Left ventricle myocardium inferior (tissue), 1 donor: Measurements from ENCODE around the gene IGLON5. TPM values are rescaled to one million over a fixed set of nuclear protein-coding genes. Genes with fewer than 3 reads are reported as not detected.

Experiments
- DNase-seq: peaks from one replicate; pipeline ENCODE4 v3.0.0-alpha.2; 2020
- H3K27ac ChIP-seq: fragments of 200-600 bp; replicated peaks from 2 replicates; pipeline ENCODE4 v1.8.0; 2021
- H3K27me3 ChIP-seq: fragments of 200-600 bp; 2 replicates; pipeline ENCODE4 v1.8.0; 2021; ENCODE audit warnings: low read depth
- H3K36me3 ChIP-seq: fragments of 200-600 bp; 2 replicates; pipeline ENCODE4 v1.8.0; 2021
- H3K4me1 ChIP-seq: fragments of 200-600 bp; 2 replicates; pipeline ENCODE4 v1.8.0; 2021
- H3K4me3 ChIP-seq: fragments of 200-600 bp; 2 replicates; pipeline ENCODE4 v1.8.0; 2021; ENCODE audit warnings: mild to moderate bottlenecking, moderate library complexity
- H3K9me3 ChIP-seq: fragments of 200-600 bp; replicated peaks from 2 replicates; pipeline ENCODE4 v1.8.0; 2021
- CTCF ChIP-seq: fragments of 200-600 bp; IDR thresholded peaks from 2 replicates; pipeline ENCODE4 v1.8.0; 2021; ENCODE audit warnings: antibody characterized with exemption, mild to moderate bottlenecking, borderline replicate concordance
- intact Hi-C: fragments of 100-400 bp; cut with micrococcal nuclease; formaldehyde crosslinking; loops from one replicate; pipeline ENCODE4 v1.11.0; 2022
- total RNA-seq: library from RNA; stranded (reverse); fragmentation: NEBNext Ultra II Directional; extraction: Animal tissue kit (Norgen Biotek cat#: 25700); gene quantifications from one replicate; pipeline ENCODE4 v1.2.1, GENCODE V29; 2021
- donor health status: DM: no; HTN: yes; CAD: no; lungs with severe emphysema.

Gene IGLON5
- total RNA-seq, 1 donor from 2014 or later, result not detected

- TF ChIP-seq CTCF, result no peak
- H3K4me3 ChIP-seq, result no peak within 1 kb of the TSS
- no peak for DNase-seq
- H3K27me3 ChIP-seq, result no peaks in the 10 kb centered on the region
- intact Hi-C loops, result no loop called here
- no peak within 1 kb of the TSS for H3K27ac ChIP-seq
- peaks cover 20% of the 10 kb centered on the region for H3K4me1 ChIP-seq
- H3K36me3 ChIP-seq, result peaks cover 19% of the 10 kb centered on the region
- H3K9me3 ChIP-seq, result no peaks in the 10 kb centered on the region
Measured at GRCh38 chr19:51341976-51342580, 30.6 kb downstream of the IGLON5 start, which contains the start of gene VSIG10L. TSS of gene VSIG10L (minus strand) at chr19:51342139. CDS start at chr19:51342124, 15 bp downstream.

- Histone ChIP-seq H3K36me3 (peaks cover 28% of the 10 kb centered on the region), H3K27ac (no peak overlapping the region), H3K4me3 (no peak overlapping the region), H3K4me1 (peaks cover 20% of the 10 kb centered on the region), H3K27me3 (no peaks in the 10 kb centered on the region), H3K9me3 (no peaks in the 10 kb centered on the region)
- TF ChIP-seq CTCF, result no peak
- DNase-seq, result no peak
- intact Hi-C loops, result no loop called here
Measured at GRCh38 chr19:51342631-51343569, 31.5 kb downstream of the IGLON5 start.

- TF ChIP-seq CTCF, result no peak
- no peak overlapping the region for H3K4me3 ChIP-seq
- DNase-seq, result no peak
- no peak overlapping the region for H3K27ac ChIP-seq
- intact Hi-C loops, result no loop called here
- no peaks in the 10 kb centered on the region for H3K9me3 ChIP-seq
- no peaks in the 10 kb centered on the region for H3K27me3 ChIP-seq
- peaks cover 47% of the 10 kb centered on the region for H3K36me3 ChIP-seq
- peaks cover 6% of the 10 kb centered on the region for H3K4me1 ChIP-seq
Measured at GRCh38 chr19:51345076-51345620, 33.7 kb downstream of the IGLON5 start.

- intact Hi-C loops, result no loop called here
- Histone ChIP-seq H3K9me3 (no peaks in the 10 kb centered on the region), H3K4me3 (no peak overlapping the region), H3K27me3 (no peaks in the 10 kb centered on the region), H3K36me3 (peaks cover 63% of the 10 kb centered on the region), H3K27ac (no peak overlapping the region), H3K4me1 (no peaks in the 10 kb centered on the region)
- no peak for DNase-seq
- no peak for TF ChIP-seq CTCF
Measured at GRCh38 chr19:51346742-51347141, 35.3 kb downstream of the IGLON5 start.

GRCh38 chr19:51347209-51347928 lies 35.9 kb downstream of the IGLON5 start:
- Histone ChIP-seq H3K27me3 (no peaks in the 10 kb centered on the region), H3K36me3 (peaks cover 69% of the 10 kb centered on the region), H3K4me3 (no peak overlapping the region), H3K9me3 (no peaks in the 10 kb centered on the region), H3K4me1 (no peaks in the 10 kb centered on the region), H3K27ac (no peak overlapping the region)
- TF ChIP-seq CTCF, result no peak
- intact Hi-C loops, result no loop called here
- no peak for DNase-seq
